COLO668 (cell line): ENCODE results near the gene HTRA3.

ENCODE experiments used
- DNase-seq: peaks from one replicate; lab custom pipeline; 2025; ENCODE audit not compliant: unreplicated experiment; lab: John Stamatoyannopoulos, UW

HTRA3 gene

GRCh38 chr4:8307121-8307520 lies 37.6 kb downstream of the HTRA3 start:
- no peak for DNase-seq

GRCh38 chr4:8307714-8308113 lies 38.2 kb downstream of the HTRA3 start:
- DNase-seq = no peak

GRCh38 chr4:8308144-8308543 lies 38.6 kb downstream of the HTRA3 start:
- no peak for DNase-seq

- no peak for DNase-seq
These were observed 39.6 kb downstream of the HTRA3 start for GRCh38 chr4:8308856-8309771.

- DNase-seq = no peak
These were observed 40.8 kb downstream of the HTRA3 start for GRCh38 chr4:8310306-8310705.

- DNase-seq = no peak
These were observed 41.8 kb downstream of the HTRA3 start for GRCh38 chr4:8311101-8312068.

- no peak for DNase-seq
These were observed 42.5 kb downstream of the HTRA3 start for GRCh38 chr4:8312069-8312445.

- DNase-seq = no peak
These were observed 43.4 kb downstream of the HTRA3 start for GRCh38 chr4:8312976-8313375.

GRCh38 chr4:8314691-8315255 lies 45.2 kb downstream of the HTRA3 start:
- no peak for DNase-seq

- peak; percentile 96 for DNase-seq
These were observed 46.1 kb downstream of the HTRA3 start for GRCh38 chr4:8315435-8316250.

- peak; percentile 46 for DNase-seq
These were observed 46.8 kb downstream of the HTRA3 start for GRCh38 chr4:8316251-8316771.

- DNase-seq = no peak
These were observed 47.4 kb downstream of the HTRA3 start for GRCh38 chr4:8316911-8317351.

- no peak for DNase-seq
These were observed 47.9 kb downstream of the HTRA3 start for GRCh38 chr4:8317474-8317873.

GRCh38 chr4:8318509-8318908 lies 49.0 kb downstream of the HTRA3 start:
- DNase-seq = no peak

- DNase-seq = no peak
These were observed 49.5 kb downstream of the HTRA3 start for GRCh38 chr4:8319061-8319460.

GRCh38 chr4:8319731-8320385 lies 50.3 kb downstream of the HTRA3 start:
- no peak for DNase-seq

- no peak for DNase-seq
These were observed 50.8 kb downstream of the HTRA3 start for GRCh38 chr4:8320386-8320750.

- DNase-seq = no peak
These were observed 51.7 kb downstream of the HTRA3 start for GRCh38 chr4:8321220-8321619.

GRCh38 chr4:8321771-8322170 lies 52.2 kb downstream of the HTRA3 start:
- no peak for DNase-seq
